Kasumi-1 (cell line): ENCODE results near the gene DHX34.
"Not testable (repeated sequence)": the region's sequence is repeated elsewhere in the genome, so short reads cannot be mapped to it uniquely, and the experiment has no call there.

Source experiments
- DNase-seq, 2 experiments: peaks; one replicate each; lab custom pipeline; 2025; lab: John Stamatoyannopoulos, UW

The DHX34 gene

GRCh38 chr19:47363758-47364531, 14.8 kb downstream of the DHX34 start:
- DNase-seq, result peak in 1 of 2 experiments; percentile 5

GRCh38 chr19:47365455-47365854, 16.3 kb downstream of the DHX34 start:
- DNase-seq, result not testable (repeated sequence)

GRCh38 chr19:47370045-47370611, 21.0 kb downstream of the DHX34 start:
- DNase-seq, result peak; percentile 20 to 27

DNA sequence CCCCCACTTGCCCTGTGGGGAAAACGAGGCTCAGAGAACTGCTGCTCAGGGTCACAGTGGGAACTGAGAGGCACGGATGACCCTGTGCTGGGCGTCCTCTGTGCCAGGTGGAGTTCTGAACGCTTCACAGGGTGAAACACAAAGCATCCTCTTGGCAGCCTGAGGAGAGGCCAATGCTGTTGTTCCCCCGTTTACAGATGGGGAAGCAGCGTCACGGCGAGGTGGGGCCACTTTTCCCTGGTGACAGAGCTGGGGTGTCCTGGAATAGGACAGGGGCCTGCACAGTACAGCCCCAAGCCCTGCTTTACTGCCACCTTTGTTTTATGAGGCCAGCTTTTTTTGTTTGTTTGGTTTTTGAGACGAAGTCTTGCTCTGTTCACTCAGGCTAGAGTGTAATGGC, 22.1 kb downstream of the DHX34 start:
- DNase-seq, result no peak

DNA sequence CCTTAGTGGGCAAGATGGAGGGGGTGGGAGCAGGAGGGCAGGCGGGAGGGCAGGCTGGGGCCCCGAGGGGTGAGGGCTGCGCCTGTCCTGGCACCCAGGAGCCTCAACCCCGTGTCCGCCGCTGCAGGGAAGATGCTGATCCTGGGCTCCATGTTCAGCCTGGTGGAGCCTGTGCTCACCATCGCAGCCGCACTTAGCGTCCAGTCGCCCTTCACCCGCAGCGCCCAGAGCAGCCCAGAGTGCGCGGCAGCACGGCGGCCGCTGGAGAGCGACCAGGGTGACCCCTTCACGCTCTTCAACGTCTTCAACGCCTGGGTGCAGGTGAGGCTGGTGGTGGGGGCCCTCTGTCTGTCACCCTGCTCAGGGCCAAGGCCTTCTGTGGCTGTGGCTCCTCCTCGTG, 23.5 kb downstream of the DHX34 start:
- no peak for DNase-seq

DNA sequence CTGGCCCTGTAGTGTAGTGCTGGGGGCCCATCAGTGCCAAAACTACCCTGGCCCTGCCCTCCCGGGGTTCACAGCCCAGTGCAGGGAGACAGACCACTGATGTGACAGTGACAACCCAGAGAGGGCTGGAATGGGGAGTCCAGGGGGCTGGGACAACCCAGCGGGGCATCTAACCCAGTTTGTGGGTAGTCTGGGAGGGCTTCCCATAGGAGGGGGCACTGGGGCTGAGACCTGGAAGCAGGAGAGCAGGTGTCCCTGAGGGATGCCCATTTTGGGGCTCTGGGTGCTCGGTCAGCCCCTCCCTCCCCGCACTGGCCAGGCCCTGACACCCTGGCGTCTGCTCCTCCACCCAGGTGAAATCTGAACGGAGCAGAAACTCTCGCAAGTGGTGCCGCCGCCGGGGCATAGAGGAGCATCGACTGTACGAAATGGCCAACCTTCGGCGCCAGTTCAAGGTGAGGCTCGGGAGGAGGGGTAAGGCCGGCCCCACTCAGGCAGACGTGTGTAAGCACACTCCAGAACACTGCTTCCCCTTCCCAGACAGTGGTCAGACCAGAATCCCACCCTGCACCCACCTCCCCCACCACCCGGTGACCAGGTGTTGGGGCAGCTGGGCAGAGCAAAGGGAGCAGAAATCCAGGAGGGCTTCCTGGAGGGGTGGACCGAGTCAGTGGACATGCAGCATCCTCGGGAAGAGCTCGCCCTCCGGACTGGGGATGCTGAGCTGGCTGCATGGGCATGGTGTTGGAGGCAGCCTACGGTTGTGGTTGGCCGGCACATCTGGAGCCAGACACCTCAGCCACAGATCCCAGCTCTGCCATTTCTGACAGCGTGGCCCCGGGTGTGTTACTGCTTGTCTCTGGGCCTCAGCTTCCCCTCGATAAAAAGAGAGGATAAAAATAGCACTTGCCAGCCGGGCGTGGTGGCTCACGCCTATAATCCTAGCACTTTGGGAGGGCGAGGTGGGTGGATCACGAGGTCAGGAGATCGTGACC, 24.4 kb downstream of the DHX34 start:
- DNase-seq, result no peak

GRCh38 chr19:47374876-47375693, 26.0 kb downstream of the DHX34 start:
- DNase-seq, result no peak

- no peak for DNase-seq
Observed at GRCh38 chr19:47375694-47376588, 26.8 kb downstream of the DHX34 start.

DNA sequence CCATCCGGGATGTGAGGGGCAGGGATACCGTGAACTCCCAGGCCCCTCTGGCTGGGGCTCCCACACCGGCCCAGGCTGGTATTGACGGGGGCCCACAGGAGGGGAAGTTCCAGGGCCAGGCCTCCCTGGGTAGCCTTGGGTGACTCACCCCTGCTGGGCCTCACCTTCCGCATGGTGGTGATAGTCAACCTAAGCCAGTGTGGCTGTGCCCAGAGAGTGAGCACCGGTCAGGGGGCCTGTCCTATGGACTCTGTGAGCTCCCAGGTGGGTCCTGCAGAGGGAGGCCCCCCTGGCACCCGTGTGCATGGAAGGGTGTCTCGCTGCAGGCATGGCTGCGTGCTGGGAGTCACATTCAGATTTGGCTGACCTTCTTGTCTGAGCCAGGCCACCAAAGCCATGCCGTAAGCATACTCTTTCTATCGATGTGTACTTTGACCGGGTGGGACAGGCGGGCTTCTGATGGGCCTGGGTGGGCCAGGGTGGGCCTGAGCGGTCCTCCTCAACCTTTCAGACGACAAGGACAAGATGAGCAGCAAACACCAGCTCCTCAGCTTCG, 27.6 kb downstream of the DHX34 start:
- DNase-seq, result no peak

DNA sequence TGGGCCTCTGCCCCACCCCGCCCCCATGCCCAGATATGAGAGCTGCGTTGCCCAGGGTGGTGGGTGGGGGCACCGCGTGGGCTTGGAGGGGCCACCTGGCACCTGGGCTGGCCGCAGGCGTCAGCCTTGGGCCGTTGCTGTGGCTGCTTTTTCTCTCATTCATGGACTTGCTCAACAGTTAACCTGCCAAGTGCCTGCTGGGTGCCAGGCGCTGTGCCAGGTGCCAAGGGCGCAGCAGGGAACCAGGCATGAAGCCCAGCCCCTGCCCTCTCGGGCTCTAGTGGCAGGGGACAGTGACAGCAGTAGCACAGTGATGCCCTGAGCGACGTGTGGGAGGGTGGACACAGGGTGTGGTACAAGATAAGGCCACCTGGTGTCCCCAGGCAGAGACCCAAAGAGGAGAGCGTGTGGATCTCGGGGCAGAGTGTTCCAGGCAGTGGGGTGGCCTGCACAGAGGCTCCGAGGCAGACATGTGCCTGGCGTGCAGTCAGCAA, 28.1 kb downstream of the DHX34 start:
- no peak for DNase-seq

- DNase-seq, result no peak
Observed at GRCh38 chr19:47377801-47378200, 28.7 kb downstream of the DHX34 start.

DNA sequence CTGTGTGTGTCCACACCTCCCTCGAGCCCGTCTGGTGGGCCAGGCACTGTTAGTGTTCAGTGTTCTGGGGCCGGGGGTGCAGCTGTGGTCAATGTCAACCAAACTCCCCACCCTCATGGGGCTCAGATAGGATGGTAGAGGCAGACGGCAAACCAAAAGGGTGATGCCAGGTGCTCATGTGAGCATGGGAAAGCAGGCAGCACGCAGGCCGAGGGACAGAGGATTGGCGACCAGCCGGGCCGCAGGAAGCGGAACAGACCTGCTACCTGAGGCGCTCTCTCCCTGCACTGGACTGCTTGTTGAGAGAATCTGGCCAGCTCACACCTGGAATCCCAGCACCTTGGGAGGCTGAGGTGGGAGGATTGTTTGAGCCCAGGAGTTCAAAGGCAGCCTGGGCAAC, 29.1 kb downstream of the DHX34 start:
- DNase-seq, result no peak

- no peak for DNase-seq
Observed at GRCh38 chr19:47379381-47379938, 30.3 kb downstream of the DHX34 start.

DNA sequence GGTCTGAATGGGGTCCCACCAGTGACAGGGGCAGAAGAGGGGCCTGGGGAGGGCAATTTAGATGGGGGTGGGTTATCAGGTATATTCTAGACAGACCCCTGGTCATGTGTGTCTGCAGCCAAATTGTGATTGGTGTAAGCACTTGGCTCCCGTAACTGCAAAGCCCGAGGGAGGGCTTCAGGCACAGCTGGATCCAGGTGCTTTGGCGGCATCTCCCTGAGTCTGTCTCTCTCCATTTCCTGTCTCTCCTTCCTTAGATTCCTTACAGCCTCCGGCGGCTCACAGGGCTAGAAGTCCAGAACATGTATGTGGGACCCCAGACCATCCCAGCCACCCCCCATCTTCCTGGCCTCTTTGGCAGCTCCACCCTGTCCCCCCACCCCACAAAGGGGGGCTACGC, 31.4 kb downstream of the DHX34 start:
- no peak for DNase-seq

DNA sequence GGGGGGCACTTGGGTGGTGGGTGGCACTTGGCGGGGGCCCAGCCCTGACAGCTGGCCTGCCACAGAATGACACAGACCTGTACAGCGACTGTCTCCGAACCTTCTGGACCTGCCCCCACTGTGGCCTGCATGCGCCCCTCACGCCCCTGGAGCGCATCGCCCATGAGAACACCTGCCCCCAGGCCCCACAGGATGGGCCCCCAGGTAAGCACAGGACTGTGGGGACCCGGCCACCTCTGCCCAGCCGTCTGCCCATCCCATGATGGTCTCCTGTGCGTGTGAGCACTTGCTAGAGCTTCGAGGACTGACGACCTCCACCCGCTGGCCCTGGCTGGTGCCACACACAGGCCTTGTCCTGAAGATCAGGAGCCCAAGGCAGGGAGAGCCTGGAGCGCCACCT, 32.0 kb downstream of the DHX34 start:
- no peak for DNase-seq

DNA sequence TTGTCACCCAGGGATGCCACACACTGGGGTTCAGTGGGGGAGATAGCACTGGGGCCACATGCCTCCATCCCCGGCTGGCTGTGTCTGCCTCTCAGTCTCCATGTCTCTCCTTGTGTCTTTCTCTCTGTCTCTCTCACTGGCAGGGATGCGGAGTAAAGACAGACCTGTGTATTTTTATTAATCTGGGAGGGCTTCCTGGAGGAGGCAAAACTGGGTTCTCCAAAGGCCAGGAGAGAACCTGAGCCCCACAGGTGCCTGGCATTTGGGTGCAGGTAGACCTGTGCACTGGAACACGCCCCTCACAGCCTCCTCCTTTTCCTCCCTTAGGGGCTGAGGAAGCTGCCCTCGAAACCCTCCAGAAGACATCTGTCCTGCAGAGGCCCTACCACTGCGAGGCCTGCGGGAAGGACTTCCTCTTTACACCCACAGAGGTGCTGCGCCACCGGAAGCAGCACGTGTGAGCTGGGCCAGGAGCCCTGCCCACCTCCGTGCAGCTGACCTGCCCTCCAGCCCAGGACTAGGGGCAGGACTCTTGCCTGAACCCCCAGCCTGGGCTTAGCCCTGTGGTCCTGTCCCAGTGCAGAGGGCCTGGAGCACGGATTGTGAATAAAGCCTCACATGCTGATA, 32.7 kb downstream of the DHX34 start:
- no peak for DNase-seq

GRCh38 chr19:47383890-47384289, 34.8 kb downstream of the DHX34 start:
- not testable (repeated sequence) for DNase-seq

GRCh38 chr19:47384533-47384932, 35.4 kb downstream of the DHX34 start:
- DNase-seq, result not testable (repeated sequence)

- DNase-seq, result not testable (repeated sequence)
Observed at GRCh38 chr19:47386582-47386981, 37.5 kb downstream of the DHX34 start.
